GM12878 (cell line): ENCODE measurements around the gene ZSCAN23. TPM values are rescaled to one million over a fixed set of nuclear protein-coding genes. Genes with fewer than 3 reads are reported as not detected.

ENCODE experiments used
- ATAC-seq: fragments of 200-7000 bp; cut with Tn5 transposase; 3 replicates; pipeline ENCODE4 v1.9.1; 2020; ENCODE audit warnings: mild to moderate bottlenecking, moderate library complexity
- BruUV-seq: library from RNA; stranded (reverse); fragments of 400-500 nt; replicated peaks from 2 replicates; lab custom pipeline; 2021; lab: Mats Ljungman, UMichigan
- CTCF ChIA-PET: fragments of 300-600 bp; sonication (Branson Sonifier 250); formaldehyde crosslinking; extraction: SDS; loops from one replicate; lab custom pipeline; 2021; ENCODE audit warnings: inconsistent platforms; lab: Yijun Ruan, JAX
- POLR2A ChIA-PET: fragments of 350-600 bp; formaldehyde crosslinking; extraction: SDS; loops from one replicate; lab custom pipeline; 2021; ENCODE audit warnings: inconsistent platforms; lab: Charles Lee
- RAD21 ChIA-PET: fragments of 300-600 bp; sonication (Branson Sonifier 250); formaldehyde crosslinking; loops from one replicate; lab custom pipeline; 2023; ENCODE audit warnings: antibody characterized with exemption; ENCODE audit not compliant: unreplicated experiment; lab: Charles Lee
- SMC1A ChIA-PET: fragments of 300-600 bp; sonication (Branson Sonifier 250); formaldehyde crosslinking; loops from one replicate; lab custom pipeline; 2023; ENCODE audit not compliant: unreplicated experiment, uncharacterized antibody; lab: Charles Lee
- DNase-seq: peaks from one replicate; pipeline ENCODE4 v3.0.0-alpha.2; 2011; ENCODE audit warnings: low read depth, low spot score
- FAIRE-seq: peaks from 3 replicates; lab custom pipeline; 2011; peaks lifted over from hg19 to GRCh38; lab: Jason Lieb, UNC
- H2AFZ ChIP-seq: 2 replicates; pipeline ENCODE4 v1.6.0; 2011; ENCODE audit warnings: low read depth, low read length, control low read depth; ENCODE audit not compliant: control insufficient read depth
- H3K27ac ChIP-seq: 2 replicates; pipeline ENCODE4 v1.5.1; 2011; ENCODE audit warnings: control low read depth; ENCODE audit not compliant: control insufficient read depth, insufficient read depth
- H3K27me3 ChIP-seq, 2 experiments: replicated peaks in 1 of 2; 2 replicates each; pipeline versions ENCODE4 v1.6.0 to v1.6.1; 2011; ENCODE audit warnings: low read length in 1 of 2; ENCODE audit not compliant: control insufficient read depth in 2 of 2, insufficient read depth in 2 of 2
- H3K36me3 ChIP-seq, 2 experiments: 2 replicates each; pipeline ENCODE4 v1.5.1; 2011; ENCODE audit warnings: low read length in 1 of 2; ENCODE audit not compliant: control insufficient read depth in 2 of 2, insufficient read depth in 2 of 2
- H3K4me1 ChIP-seq: 2 replicates; pipeline ENCODE4 v1.6.1; 2011; ENCODE audit warnings: mild to moderate bottlenecking, low read length, moderate library complexity, mixed read lengths; ENCODE audit not compliant: control insufficient read depth, insufficient read depth
- H3K4me2 ChIP-seq: 2 replicates; pipeline ENCODE4 v1.6.0; 2011; ENCODE audit warnings: control low read depth; ENCODE audit not compliant: control insufficient read depth, insufficient read depth
- H3K4me3 ChIP-seq: fragments of 200-600 bp; sonication (generic); 2 replicates; pipeline ENCODE4 v1.5.1; 2016
- H3K79me2 ChIP-seq: 2 replicates; pipeline ENCODE4 v1.6.0; 2011; ENCODE audit warnings: low read length; ENCODE audit not compliant: control insufficient read depth, insufficient read depth
- H3K9ac ChIP-seq: 2 replicates; pipeline ENCODE4 v1.8.0; 2011; ENCODE audit warnings: low read length, control low read depth, mixed read lengths; ENCODE audit not compliant: control insufficient read depth, insufficient read depth
- H3K9me3 ChIP-seq: replicated peaks from 3 replicates; pipeline ENCODE4 v1.5.1; 2011; ENCODE audit warnings: mild to moderate bottlenecking, low read length; ENCODE audit not compliant: control insufficient read depth, insufficient read depth
- H4K20me1 ChIP-seq: 2 replicates; pipeline ENCODE4 v1.6.0; 2011; ENCODE audit not compliant: control insufficient read depth, insufficient read depth
- DPF2 ChIP-seq: fragments of 450-650 bp; IDR thresholded peaks from 2 replicates; pipeline ENCODE4 v1.6.1; 2017; ENCODE audit warnings: mild to moderate bottlenecking
- EP300 ChIP-seq, 2 experiments: fragments of 150-350 bp in 1 of 2; IDR thresholded peaks; 2 replicates each; pipeline ENCODE4 v1.6.1; 2011 to 2012; ENCODE audit warnings: low read depth in 2 of 2, low read length in 2 of 2, borderline replicate concordance in 1 of 2, improper control_type of control experiment in 1 of 2, inconsistent platforms in 1 of 2; ENCODE audit not compliant: control insufficient read depth in 1 of 2
- SMARCA5 ChIP-seq: fragments of 450-650 bp; IDR thresholded peaks from 2 replicates; pipeline ENCODE4 v1.6.1; 2017; ENCODE audit warnings: mild to moderate bottlenecking
- TCF7 ChIP-seq: IDR thresholded peaks from 2 replicates; pipeline ENCODE4 v1.6.1; 2014; ENCODE audit warnings: antibody characterized with exemption, borderline replicate concordance
- WGBS: methylation state at CpG from one replicate; pipeline ENCODE4 v1.1.6; 2016; ENCODE audit warnings: low lambda C conversion rate; ENCODE audit not compliant: insufficient replicate concordance, insufficient coverage; ENCODE audit errors: missing lambda C conversion rate; 5-methylcytosine and 5-hydroxymethylcytosine counted together
- in situ Hi-C: fragments of 300-500 bp; cut with MboI; formaldehyde crosslinking; loops from 9 replicates; pipeline ENCODE4 v1.14.3; 2018; ENCODE audit warnings: mixed read lengths
- intact Hi-C: fragments of 100-400 bp; cut with micrococcal nuclease; formaldehyde crosslinking; loops from one replicate; pipeline ENCODE4 v1.14.2; 2022; ENCODE audit not compliant: unreplicated experiment
- polyA plus RNA-seq, 11 experiments: library from polyadenylated mRNA; depleted of rRNA in 4 of 11; unstranded in 6 of 11; stranded (reverse) in 5 of 11; fragments of >200 nt; fragmentation: Nextera tagmentation in 4 of 11; fragmentation: Illumina TruSeq in 1 of 11; extraction: Ambion mirVana in 4 of 11; extraction: Trizol in 1 of 11; gene quantifications; 1 replicate in 1 of 11; 2 replicates in 10 of 11; pipeline versions ENCODE4 v1.2.1 to v1.2.3, GENCODE V29; 2011 to 2016; ENCODE audit warnings: inconsistent platforms in 2 of 11, missing spikeins in 2 of 11, low read depth in 1 of 11
- total RNA-seq, 4 experiments: library from RNA; depleted of rRNA in 3 of 4; stranded (reverse); fragments of >200 nt in 3 of 4; fragmentation: Illumina TruSeq in 1 of 4; extraction: Trizol in 1 of 4; gene quantifications; 2 replicates each; pipeline versions ENCODE4 v1.2.1 to v1.2.3, GENCODE V29; 2013 to 2021
- TF ChIP-seq, protein P1 (sequence below): fragments of 450-650 bp; IDR thresholded peaks from 2 replicates; pipeline ENCODE4 v1.6.1; 2017; ENCODE audit warnings: mild to moderate bottlenecking, moderate library complexity
- TF ChIP-seq, protein P2 (sequence below): fragments of 450-650 bp; IDR thresholded peaks from 2 replicates; pipeline ENCODE4 v1.6.1; 2017; ENCODE audit warnings: low read depth, mild to moderate bottlenecking, moderate library complexity

The ZSCAN23 gene
- total and polyA plus RNA-seq, 10 of the 15 experiments (the other 5 are each of a cell fraction or from before 2014, with no cell fraction given), result 0.04 to 2.3 (median 0.84) TPM

DNA sequence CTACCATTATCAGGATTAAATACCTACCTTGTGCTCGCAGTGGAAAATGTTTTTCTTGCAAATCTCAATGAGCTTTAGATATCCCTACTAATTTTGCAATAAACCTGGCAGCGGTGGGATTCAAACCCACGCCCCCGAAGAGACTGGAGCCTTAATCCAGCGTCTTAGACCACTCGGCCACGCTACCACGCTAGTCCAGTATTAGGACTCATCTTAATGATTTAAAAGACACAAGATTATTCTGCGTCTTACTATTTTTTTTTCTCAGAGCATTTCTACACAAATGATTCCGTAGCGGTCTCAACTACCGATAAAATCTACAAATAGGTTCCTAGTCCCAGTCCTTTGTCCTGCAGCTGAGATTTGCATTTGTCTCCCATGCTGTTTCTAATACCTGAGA lies 35.2 kb upstream of the ZSCAN23 start:
- CTCF ChIA-PET, result no interaction called here
- BruUV-seq, result no TSS peak
- intact Hi-C loops, result no loop called here

DNA sequence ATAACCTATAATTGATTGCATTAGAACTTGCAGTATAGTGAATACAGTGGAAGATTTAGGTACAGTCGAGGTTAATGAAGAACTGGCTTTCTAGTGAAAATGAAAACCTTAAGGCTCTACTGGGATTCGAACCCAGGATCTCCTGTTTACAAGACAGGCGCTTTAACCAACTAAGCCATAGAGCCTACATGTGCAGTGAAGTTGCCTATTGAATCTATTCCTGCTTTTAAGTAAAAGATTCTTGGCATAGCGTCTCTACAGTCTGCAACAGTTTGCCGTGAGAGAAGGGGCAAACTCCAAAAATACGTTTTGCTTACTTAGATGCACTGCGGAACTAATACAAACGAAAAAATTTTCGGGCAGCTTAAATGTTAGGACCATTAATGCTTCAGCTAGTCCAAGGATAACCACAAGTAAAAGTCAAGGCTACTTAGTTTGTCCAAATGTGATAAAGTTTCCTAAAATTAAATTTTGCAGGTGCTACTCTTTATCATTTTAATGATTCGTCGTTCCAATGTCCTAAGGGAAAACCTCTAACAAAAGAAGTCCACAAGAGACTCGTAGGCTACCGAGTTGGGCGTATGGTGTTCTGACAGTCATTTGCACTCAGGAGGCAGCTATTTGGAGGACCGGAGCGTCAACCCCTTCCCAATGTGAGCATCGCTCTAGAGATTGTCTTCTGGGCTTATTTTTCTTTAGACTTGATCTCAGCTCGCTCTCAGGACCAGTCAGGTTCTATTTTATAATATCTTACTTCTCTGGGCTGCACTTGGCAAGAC lies 31.3 kb upstream of the ZSCAN23 start:
- H3K4me3 ChIP-seq, result peak overlapping the region; percentile 48; the same call in 1 of the 2 replicates
- ChIA-PET CTCF (interaction anchor here (1.0 kb wide), 1 partner anchor 482 kb away, joined by 3 read pairs; no protein-coding TSS in a partner anchor), POLR2A (no interaction called here), RAD21 (no interaction called here), SMC1A (no interaction called here)
- H3K36me3 ChIP-seq, result no peaks in the 10 kb centered on the region
- DNase-seq, result peak; percentile 76
- peak; percentile 80 for FAIRE-seq
- peak overlapping the region; percentile 74 for H3K4me2 ChIP-seq
- no peaks in the 10 kb centered on the region for H3K79me2 ChIP-seq
- no peaks in the 10 kb centered on the region for H3K9me3 ChIP-seq
- intact Hi-C loops, result no loop called here
- ATAC-seq, result peak; percentile 87
- BruUV-seq, result no TSS peak
- no peak overlapping the region for H3K9ac ChIP-seq
- 3% methylated on average over 18 of the region's 18 CpGs for WGBS
- in situ Hi-C loops, result no loop called here
- peaks cover 0 to 3% of the 10 kb centered on the region in 2 experiments; a peak in 3 of 4 replicates for H3K27me3 ChIP-seq
- H3K4me1 ChIP-seq, result no peaks in the 10 kb centered on the region
- no peak overlapping the region for H3K27ac ChIP-seq
- peak overlapping the region; percentile 52 for H2AFZ ChIP-seq
- H4K20me1 ChIP-seq, result no peaks in the 10 kb centered on the region
- no peak for TF ChIP-seq DPF2
- TF ChIP-seq TCF7, result no peak
- TF ChIP-seq, protein P1, sequence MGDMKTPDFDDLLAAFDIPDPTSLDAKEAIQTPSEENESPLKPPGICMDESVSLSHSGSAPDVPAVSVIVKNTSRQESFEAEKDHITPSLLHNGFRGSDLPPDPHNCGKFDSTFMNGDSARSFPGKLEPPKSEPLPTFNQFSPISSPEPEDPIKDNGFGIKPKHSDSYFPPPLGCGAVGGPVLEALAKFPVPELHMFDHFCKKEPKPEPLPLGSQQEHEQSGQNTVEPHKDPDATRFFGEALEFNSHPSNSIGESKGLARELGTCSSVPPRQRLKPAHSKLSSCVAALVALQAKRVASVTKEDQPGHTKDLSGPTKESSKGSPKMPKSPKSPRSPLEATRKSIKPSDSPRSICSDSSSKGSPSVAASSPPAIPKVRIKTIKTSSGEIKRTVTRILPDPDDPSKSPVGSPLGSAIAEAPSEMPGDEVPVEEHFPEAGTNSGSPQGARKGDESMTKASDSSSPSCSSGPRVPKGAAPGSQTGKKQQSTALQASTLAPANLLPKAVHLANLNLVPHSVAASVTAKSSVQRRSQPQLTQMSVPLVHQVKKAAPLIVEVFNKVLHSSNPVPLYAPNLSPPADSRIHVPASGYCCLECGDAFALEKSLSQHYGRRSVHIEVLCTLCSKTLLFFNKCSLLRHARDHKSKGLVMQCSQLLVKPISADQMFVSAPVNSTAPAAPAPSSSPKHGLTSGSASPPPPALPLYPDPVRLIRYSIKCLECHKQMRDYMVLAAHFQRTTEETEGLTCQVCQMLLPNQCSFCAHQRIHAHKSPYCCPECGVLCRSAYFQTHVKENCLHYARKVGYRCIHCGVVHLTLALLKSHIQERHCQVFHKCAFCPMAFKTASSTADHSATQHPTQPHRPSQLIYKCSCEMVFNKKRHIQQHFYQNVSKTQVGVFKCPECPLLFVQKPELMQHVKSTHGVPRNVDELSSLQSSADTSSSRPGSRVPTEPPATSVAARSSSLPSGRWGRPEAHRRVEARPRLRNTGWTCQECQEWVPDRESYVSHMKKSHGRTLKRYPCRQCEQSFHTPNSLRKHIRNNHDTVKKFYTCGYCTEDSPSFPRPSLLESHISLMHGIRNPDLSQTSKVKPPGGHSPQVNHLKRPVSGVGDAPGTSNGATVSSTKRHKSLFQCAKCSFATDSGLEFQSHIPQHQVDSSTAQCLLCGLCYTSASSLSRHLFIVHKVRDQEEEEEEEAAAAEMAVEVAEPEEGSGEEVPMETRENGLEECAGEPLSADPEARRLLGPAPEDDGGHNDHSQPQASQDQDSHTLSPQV, result no peak

More for the DNA sequence above, 35.2 kb upstream of the ZSCAN23 start:
- Histone ChIP-seq H3K27me3 (peaks cover 3 to 6% of the 10 kb centered on the region in 2 experiments; a peak in 3 of 4 replicates), H3K4me3 (no peak overlapping the region), H3K79me2 (no peaks in the 10 kb centered on the region), H3K4me1 (no peaks in the 10 kb centered on the region), H3K36me3 (no peaks in the 10 kb centered on the region), H3K27ac (no peak overlapping the region), H4K20me1 (no peaks in the 10 kb centered on the region), H3K9me3 (no peaks in the 10 kb centered on the region), H2AFZ (no peak overlapping the region; the same call in 1 of the 2 replicates), H3K9ac (no peak overlapping the region), H3K4me2 (peak overlapping the region; percentile 6; the same call in 1 of the 2 replicates)
- FAIRE-seq (no peak), ATAC-seq (no peak), DNase-seq (no peak)
- ChIA-PET SMC1A (no interaction called here), RAD21 (no interaction called here), POLR2A (no interaction called here)
- in situ Hi-C loops, result no loop called here
- WGBS, result 49% methylated on average over 12 of the region's 12 CpGs
- TF ChIP-seq, protein P2, sequence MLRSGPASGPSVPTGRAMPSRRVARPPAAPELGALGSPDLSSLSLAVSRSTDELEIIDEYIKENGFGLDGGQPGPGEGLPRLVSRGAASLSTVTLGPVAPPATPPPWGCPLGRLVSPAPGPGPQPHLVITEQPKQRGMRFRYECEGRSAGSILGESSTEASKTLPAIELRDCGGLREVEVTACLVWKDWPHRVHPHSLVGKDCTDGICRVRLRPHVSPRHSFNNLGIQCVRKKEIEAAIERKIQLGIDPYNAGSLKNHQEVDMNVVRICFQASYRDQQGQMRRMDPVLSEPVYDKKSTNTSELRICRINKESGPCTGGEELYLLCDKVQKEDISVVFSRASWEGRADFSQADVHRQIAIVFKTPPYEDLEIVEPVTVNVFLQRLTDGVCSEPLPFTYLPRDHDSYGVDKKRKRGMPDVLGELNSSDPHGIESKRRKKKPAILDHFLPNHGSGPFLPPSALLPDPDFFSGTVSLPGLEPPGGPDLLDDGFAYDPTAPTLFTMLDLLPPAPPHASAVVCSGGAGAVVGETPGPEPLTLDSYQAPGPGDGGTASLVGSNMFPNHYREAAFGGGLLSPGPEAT, result no peak
- TF ChIP-seq EP300 (IDR thresholded peaks at IDR 0.05; ENCODE audit: borderline replicate concordance in 1 of 2, control insufficient read depth in 1 of 2, low read depth in 2 of 2, low read length in 2 of 2) (no peak), SMARCA5 (no peak)
